Activated naive CD8-positive, alpha-beta T cell treated with anti-CD3 and anti-CD28 coated beads for 36 hours (primary cell): ENCODE data around the gene SNN. TPM values are rescaled to one million over a fixed set of nuclear protein-coding genes. Genes with fewer than 3 reads are reported as not detected.

Experiments
- DNase-seq: peaks from one replicate; pipeline ENCODE4 v3.0.0; 2021
- H3K27ac Mint-ChIP-seq: one replicate; pipeline ENCODE4 v1.8.0; 2022; ENCODE audit warnings: mild to moderate bottlenecking, moderate library complexity, mixed read lengths
- H3K27me3 Mint-ChIP-seq: one replicate; pipeline ENCODE4 v1.8.0; 2022; ENCODE audit warnings: mild to moderate bottlenecking, mixed read lengths
- H3K36me3 Mint-ChIP-seq: one replicate; pipeline ENCODE4 v1.8.0; 2021; ENCODE audit warnings: mild to moderate bottlenecking, mixed read lengths
- H3K4me1 Mint-ChIP-seq: one replicate; pipeline ENCODE4 v1.8.0; 2021; ENCODE audit warnings: mixed read lengths
- H3K4me3 Mint-ChIP-seq: one replicate; pipeline ENCODE4 v1.8.0; 2022; ENCODE audit warnings: mild to moderate bottlenecking, moderate library complexity, mixed read lengths
- H3K9me3 Mint-ChIP-seq: one replicate; pipeline ENCODE4 v1.8.0; 2022; ENCODE audit warnings: mixed read lengths
- total RNA-seq, 2 experiments: library from RNA; stranded (reverse); gene quantifications; one replicate each; pipeline ENCODE4 v1.2.3, GENCODE V29; 2021

Gene SNN
- total RNA-seq, 2 experiments from 2014 or later, result 10.3 to 11.2 TPM

- no peaks in the 10 kb centered on the region for H3K9me3 Mint-ChIP-seq
- H3K4me3 Mint-ChIP-seq, result no peak overlapping the region
- peaks cover 40% of the 10 kb centered on the region for H3K4me1 Mint-ChIP-seq
- no peak for DNase-seq
- H3K36me3 Mint-ChIP-seq, result no peaks in the 10 kb centered on the region
- H3K27me3 Mint-ChIP-seq, result no peaks in the 10 kb centered on the region
- no peak overlapping the region for H3K27ac Mint-ChIP-seq
These were observed 38.0 kb upstream of the SNN start for GRCh38 chr16:11630046-11630767.

- no peaks in the 10 kb centered on the region for H3K9me3 Mint-ChIP-seq
- peaks cover 36% of the 10 kb centered on the region for H3K4me1 Mint-ChIP-seq
- H3K27me3 Mint-ChIP-seq, result no peaks in the 10 kb centered on the region
- H3K4me3 Mint-ChIP-seq, result no peak overlapping the region
- H3K36me3 Mint-ChIP-seq, result no peaks in the 10 kb centered on the region
- no peak overlapping the region for H3K27ac Mint-ChIP-seq
- no peak for DNase-seq
These were observed 37.5 kb upstream of the SNN start for GRCh38 chr16:11630768-11631056.

- Mint-ChIP-seq H3K9me3 (no peaks in the 10 kb centered on the region), H3K27me3 (no peaks in the 10 kb centered on the region), H3K36me3 (no peaks in the 10 kb centered on the region), H3K4me1 (peaks cover 33% of the 10 kb centered on the region), H3K4me3 (no peak overlapping the region), H3K27ac (no peak overlapping the region)
- no peak for DNase-seq
These were observed 37.0 kb upstream of the SNN start for GRCh38 chr16:11631214-11631613.

GRCh38 chr16:11632455-11632939 is 35.8 kb upstream of the SNN start:
- Mint-ChIP-seq H3K27ac (no peak overlapping the region), H3K36me3 (no peaks in the 10 kb centered on the region)

GRCh38 chr16:11633113-11633512 is 35.1 kb upstream of the SNN start:
- Mint-ChIP-seq H3K4me1 (peaks cover 31% of the 10 kb centered on the region), H3K9me3 (no peaks in the 10 kb centered on the region), H3K27me3 (no peaks in the 10 kb centered on the region), H3K36me3 (no peaks in the 10 kb centered on the region), H3K4me3 (no peak overlapping the region), H3K27ac (no peak overlapping the region)
- no peak for DNase-seq

More at GRCh38 chr16:11632455-11632939, 35.8 kb upstream of the SNN start:
- H3K4me3 Mint-ChIP-seq, result no peak overlapping the region
- peaks cover 33% of the 10 kb centered on the region for H3K4me1 Mint-ChIP-seq
- H3K9me3 Mint-ChIP-seq, result no peaks in the 10 kb centered on the region
- no peaks in the 10 kb centered on the region for H3K27me3 Mint-ChIP-seq
- DNase-seq, result no peak

GRCh38 chr16:11634312-11634711 is 33.9 kb upstream of the SNN start:
- H3K36me3 Mint-ChIP-seq, result no peaks in the 10 kb centered on the region
- no peak for DNase-seq
- H3K4me3 Mint-ChIP-seq, result no peak overlapping the region
- H3K27ac Mint-ChIP-seq, result no peak overlapping the region
- H3K27me3 Mint-ChIP-seq, result no peaks in the 10 kb centered on the region
- peaks cover 26% of the 10 kb centered on the region for H3K4me1 Mint-ChIP-seq
- H3K9me3 Mint-ChIP-seq, result no peaks in the 10 kb centered on the region

GRCh38 chr16:11635113-11635652 is 33.1 kb upstream of the SNN start:
- no peak for DNase-seq
- H3K4me1 Mint-ChIP-seq, result peaks cover 19% of the 10 kb centered on the region
- no peaks in the 10 kb centered on the region for H3K36me3 Mint-ChIP-seq
- H3K9me3 Mint-ChIP-seq, result no peaks in the 10 kb centered on the region
- H3K27me3 Mint-ChIP-seq, result no peaks in the 10 kb centered on the region
- no peak overlapping the region for H3K27ac Mint-ChIP-seq
- H3K4me3 Mint-ChIP-seq, result no peak overlapping the region

GRCh38 chr16:11635679-11636171 is 32.5 kb upstream of the SNN start:
- H3K9me3 Mint-ChIP-seq, result no peaks in the 10 kb centered on the region
- peaks cover 17% of the 10 kb centered on the region for H3K4me1 Mint-ChIP-seq

GRCh38 chr16:11636172-11636721 is 32.0 kb upstream of the SNN start:
- no peaks in the 10 kb centered on the region for H3K27me3 Mint-ChIP-seq
- no peak overlapping the region for H3K4me3 Mint-ChIP-seq
- no peaks in the 10 kb centered on the region for H3K36me3 Mint-ChIP-seq
- no peak overlapping the region for H3K27ac Mint-ChIP-seq
- peaks cover 20% of the 10 kb centered on the region for H3K4me1 Mint-ChIP-seq
- no peaks in the 10 kb centered on the region for H3K9me3 Mint-ChIP-seq
- no peak for DNase-seq

More at GRCh38 chr16:11635679-11636171, 32.5 kb upstream of the SNN start:
- no peaks in the 10 kb centered on the region for H3K27me3 Mint-ChIP-seq
- no peak for DNase-seq
- no peak overlapping the region for H3K4me3 Mint-ChIP-seq
- H3K27ac Mint-ChIP-seq, result no peak overlapping the region
- H3K36me3 Mint-ChIP-seq, result no peaks in the 10 kb centered on the region

GRCh38 chr16:11637320-11637719 is 30.9 kb upstream of the SNN start:
- Mint-ChIP-seq H3K36me3 (no peaks in the 10 kb centered on the region), H3K4me1 (peaks cover 26% of the 10 kb centered on the region), H3K27ac (no peak overlapping the region), H3K27me3 (no peaks in the 10 kb centered on the region), H3K4me3 (no peak overlapping the region), H3K9me3 (no peaks in the 10 kb centered on the region)
- no peak for DNase-seq

GRCh38 chr16:11638140-11638539 is 30.1 kb upstream of the SNN start:
- Mint-ChIP-seq H3K4me3 (no peak overlapping the region), H3K36me3 (no peaks in the 10 kb centered on the region), H3K4me1 (peaks cover 27% of the 10 kb centered on the region), H3K9me3 (no peaks in the 10 kb centered on the region), H3K27me3 (no peaks in the 10 kb centered on the region), H3K27ac (no peak overlapping the region)
- DNase-seq, result no peak

- no peak overlapping the region for H3K4me3 Mint-ChIP-seq
- no peaks in the 10 kb centered on the region for H3K9me3 Mint-ChIP-seq
- no peaks in the 10 kb centered on the region for H3K27me3 Mint-ChIP-seq
- H3K36me3 Mint-ChIP-seq, result no peaks in the 10 kb centered on the region
- H3K4me1 Mint-ChIP-seq, result peaks cover 21% of the 10 kb centered on the region
- DNase-seq, result no peak
- no peak overlapping the region for H3K27ac Mint-ChIP-seq
These were observed 29.2 kb upstream of the SNN start for GRCh38 chr16:11639008-11639562.

- Mint-ChIP-seq H3K4me3 (no peak overlapping the region), H3K36me3 (no peaks in the 10 kb centered on the region), H3K27ac (no peak overlapping the region), H3K9me3 (no peaks in the 10 kb centered on the region), H3K27me3 (no peaks in the 10 kb centered on the region), H3K4me1 (peaks cover 15% of the 10 kb centered on the region)
- DNase-seq, result no peak
These were observed 28.0 kb upstream of the SNN start for GRCh38 chr16:11639925-11640899.

- Mint-ChIP-seq H3K4me3 (no peak overlapping the region), H3K36me3 (no peaks in the 10 kb centered on the region), H3K27me3 (no peaks in the 10 kb centered on the region), H3K4me1 (peaks cover 15% of the 10 kb centered on the region), H3K9me3 (no peaks in the 10 kb centered on the region), H3K27ac (no peak overlapping the region)
- peak; percentile 31 for DNase-seq
These were observed 27.1 kb upstream of the SNN start for GRCh38 chr16:11640987-11641817.
